HG03066 (cell line): ENCODE measurements around the gene DDX46.
"Not testable (repeated sequence)": the region's sequence is repeated elsewhere in the genome, so short reads cannot be mapped to it uniquely, and the experiment has no call there.

Experiments
- ATAC-seq: cut with Tn5 transposase; IDR thresholded peaks from one replicate; pipeline ENCODE4 v1.9.1; 2021; ENCODE audit warnings: low read depth; ENCODE audit not compliant: unreplicated experiment

Gene DDX46

DNA sequence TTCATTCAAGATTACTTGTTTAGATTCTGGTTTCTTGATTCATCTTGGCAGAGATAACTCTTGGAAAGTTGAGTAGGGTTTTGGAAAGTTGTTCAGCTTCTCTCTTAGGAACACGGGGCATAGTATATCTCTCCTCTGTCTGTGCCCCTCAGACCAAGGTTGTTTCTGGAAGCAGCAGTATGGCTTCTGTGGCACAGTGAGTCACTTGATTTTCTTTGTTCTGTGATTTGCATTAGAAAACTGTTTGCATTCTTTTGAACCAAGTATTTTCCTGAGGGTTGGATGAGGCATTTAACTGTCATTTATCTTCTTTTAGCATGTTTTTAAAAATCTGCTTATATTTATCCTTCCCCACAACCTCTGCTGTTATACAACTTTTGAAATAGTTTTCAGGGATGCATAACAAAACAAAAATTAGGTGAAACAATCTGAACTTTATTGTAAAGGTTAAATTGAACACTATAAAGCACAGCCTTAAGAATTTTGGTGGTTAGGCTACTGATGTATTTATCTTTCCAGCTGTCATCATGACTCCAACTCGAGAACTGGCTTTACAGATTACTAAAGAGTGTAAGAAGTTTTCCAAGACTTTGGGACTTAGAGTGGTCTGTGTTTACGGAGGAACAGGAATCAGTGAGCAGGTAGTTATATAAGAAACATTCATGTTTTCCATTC is 26.5 kb downstream of the DDX46 start:
- ATAC-seq = no peak

DNA sequence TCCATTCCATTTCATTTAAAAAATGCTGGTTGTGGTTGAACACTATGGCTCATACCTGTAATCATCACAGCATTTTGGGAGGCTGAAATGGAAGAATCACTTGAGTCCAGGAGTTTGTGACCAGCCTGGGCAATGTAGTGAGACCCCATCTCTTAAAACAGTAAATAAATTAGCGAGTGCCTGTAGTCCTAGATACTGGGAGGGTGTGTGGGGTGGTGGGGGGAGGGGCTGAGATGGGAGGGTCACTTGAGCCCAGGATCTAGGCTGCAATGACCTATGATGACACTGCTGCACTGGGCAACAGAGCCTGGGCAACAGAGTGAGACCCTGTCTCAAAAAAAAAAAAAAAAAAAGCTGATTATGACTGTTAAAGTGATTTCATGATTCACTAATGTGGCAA is 29.1 kb downstream of the DDX46 start:
- no peak for ATAC-seq

DNA sequence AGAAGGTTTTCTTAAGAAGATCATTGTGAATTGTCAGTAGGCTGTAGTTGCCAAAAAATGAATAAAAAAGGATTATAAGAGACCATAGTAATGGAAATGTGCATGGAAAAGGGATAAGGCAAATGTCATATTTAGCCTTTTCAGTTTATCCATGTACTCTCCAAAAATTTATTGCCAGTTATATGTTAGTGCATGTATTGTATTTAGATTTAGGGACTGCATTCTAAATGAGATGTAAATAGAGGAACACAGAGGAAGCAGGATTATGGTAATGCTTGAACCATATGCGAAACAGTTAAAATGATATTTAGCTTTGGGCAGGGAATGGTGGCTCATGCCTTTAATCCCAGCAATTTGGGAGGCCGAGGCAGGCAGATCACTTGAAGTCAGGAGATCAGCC is 33.0 kb downstream of the DDX46 start:
- ATAC-seq = no peak

DNA sequence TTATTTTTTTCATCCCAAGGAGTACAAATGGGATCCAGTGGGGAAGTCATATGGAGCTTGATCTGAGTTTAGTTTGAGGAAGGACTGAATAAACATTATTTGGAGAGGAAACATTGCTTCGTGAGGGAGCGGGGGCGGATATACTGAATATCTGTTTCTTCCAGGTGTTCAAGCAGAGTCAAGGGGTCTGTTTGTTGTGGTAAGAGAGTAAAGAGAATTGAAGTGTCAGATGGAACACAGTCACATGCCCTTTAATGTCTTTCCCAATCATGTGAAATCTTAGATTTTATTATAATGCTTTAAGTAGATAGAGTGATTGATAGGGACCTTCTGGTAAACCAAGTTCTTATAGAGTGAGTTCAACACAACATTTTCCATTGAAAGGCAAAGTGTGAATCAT is 33.7 kb downstream of the DDX46 start:
- ATAC-seq = no peak

DNA sequence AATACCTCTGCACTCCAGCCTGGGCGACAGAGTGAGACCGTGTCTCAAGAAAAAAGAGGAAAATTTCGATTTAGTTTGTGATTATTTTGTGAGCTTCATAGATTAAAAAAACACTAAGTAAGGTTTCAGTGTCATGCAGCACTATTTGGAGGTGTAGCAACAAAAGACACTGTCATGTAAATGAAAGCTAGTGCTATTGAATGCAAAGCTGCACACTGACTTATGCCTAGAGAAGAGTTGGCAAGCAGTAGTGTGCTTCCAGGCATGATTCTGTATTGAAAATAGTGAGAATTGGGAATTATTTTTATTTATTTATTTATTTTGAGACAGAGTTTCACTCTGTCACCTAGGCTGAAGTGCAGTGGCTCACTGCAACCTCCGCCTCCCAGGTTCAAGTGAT is 34.5 kb downstream of the DDX46 start:
- ATAC-seq = no peak

DNA sequence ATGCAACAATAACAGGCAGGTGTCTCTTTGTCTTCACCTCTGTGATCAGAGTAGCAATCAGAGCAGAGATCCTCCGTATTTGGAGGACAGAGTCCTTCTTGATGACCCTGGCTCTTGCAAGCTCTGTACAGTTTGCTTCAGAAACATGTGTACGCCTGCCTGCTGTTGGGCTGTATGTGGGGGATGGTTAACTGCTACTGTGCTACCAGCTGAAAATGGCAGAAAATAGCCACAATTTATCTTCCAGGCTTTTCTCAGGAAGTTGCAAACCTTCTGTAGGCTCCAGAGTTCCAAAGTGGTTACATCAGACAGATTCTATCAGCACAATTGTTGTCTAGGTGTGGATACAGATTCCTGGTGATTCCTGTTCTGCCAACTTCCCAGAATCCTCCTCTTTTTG is 35.5 kb downstream of the DDX46 start:
- ATAC-seq = no peak

DNA sequence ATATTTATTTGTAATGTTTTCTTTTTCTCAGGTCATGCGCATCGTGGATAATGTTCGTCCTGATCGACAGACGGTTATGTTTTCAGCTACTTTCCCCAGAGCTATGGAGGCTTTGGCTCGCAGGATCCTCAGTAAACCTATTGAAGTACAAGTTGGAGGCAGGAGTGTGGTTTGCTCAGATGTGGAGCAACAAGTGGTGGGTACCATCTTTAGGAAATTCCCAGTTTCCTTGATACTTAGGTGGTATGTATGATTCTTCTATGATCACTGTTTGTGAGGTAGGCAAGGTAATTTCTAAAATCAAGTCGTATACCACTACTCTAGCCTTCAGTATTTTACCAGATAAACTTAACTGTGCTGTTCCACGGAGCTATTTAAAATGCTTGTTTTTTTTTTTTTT is 36.2 kb downstream of the DDX46 start:
- no peak for ATAC-seq

DNA sequence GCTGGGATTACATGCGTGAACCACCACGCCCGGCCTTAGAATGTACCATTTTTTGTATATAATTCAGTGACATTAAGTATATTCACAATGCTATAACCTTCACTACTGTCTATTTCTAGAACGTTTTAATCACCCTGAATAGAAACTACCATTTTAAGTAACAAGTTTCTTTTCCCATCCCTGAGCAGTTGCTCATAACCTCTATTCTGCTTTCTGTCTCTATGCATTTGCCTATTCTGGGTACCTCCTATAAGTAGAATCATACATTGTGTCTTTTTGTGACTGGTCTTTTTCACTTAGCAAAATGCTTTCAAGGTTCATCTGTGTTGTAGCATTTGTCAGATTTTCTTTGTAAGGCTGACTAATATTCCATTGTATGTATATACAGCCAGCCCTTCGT is 39.9 kb downstream of the DDX46 start:
- ATAC-seq = no peak

DNA sequence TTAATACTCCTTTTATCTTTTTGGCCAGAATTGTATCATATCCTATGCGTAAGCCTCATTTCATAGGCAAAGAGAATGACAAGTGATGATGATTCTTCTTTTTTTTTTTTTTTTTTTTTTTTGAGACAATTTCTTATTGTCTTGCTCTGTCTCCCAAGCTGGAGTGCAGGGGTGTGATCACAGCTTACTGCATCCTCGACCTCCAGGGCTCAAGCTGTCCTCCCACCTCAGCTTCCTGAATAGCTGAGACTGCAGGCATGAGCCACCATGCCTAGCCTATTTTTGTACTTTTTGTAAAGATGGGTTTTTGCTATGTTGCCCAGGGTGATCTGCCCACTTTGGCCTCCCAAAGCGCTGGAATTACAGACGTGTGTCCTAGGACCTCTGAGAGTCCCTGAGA is 45.2 kb downstream of the DDX46 start:
- no peak for ATAC-seq

DNA sequence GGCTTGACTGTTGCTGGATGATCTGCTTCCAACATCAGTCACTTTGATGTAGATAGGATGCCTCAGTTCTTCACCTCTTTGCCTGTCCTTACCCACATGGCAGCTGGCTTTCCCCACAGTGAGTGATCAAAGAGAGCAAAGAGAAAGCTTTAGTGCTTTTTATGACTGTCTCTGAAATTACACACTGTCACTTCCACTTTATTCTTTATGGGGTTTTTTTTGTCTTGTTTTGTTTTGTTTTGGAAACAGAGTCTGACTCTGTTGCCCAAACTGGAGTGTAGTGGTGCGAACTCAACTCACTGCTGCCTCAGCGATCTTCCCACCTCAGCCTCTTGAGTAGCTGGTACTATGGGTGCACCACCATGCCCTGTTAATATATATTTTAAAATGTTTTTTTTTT is 54.8 kb downstream of the DDX46 start:
- no peak for ATAC-seq

DNA sequence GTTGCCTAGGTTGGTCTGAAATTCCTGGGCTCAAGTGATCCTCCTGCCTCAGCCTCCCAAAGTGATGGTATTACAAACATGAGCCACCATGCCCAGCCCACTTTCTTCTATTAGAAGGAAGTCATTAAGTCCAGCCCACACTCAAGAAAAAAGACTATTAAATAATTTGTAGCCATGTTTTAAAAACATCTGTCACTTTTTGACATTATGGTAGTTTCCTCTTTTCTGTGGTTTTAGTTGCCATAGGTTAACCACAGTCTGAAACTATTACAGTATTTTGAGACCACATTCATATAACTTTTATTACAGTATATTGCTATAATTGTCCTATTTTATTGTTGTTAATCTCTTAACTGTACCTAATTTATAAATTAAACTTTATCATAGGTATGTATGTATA is 55.2 kb downstream of the DDX46 start:
- no peak for ATAC-seq

DNA sequence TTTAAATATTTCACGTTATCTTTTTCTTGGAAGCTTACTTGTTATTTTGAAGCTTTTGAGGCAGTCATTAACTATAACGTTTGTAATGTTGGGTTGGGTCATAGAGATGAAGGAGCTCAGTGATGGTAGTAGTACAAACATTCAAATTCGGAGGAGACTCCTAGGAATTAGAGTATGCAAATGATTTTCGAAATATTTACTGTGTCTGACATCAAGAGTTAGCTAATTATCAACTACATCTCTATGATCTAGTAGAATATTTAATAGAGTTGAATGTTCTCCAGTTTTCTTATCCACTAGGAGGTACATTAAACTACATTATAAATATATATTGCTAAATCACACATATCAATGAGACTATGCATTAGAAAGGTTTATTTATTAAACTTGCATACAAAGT is 58.4 kb downstream of the DDX46 start:
- no peak for ATAC-seq

DNA sequence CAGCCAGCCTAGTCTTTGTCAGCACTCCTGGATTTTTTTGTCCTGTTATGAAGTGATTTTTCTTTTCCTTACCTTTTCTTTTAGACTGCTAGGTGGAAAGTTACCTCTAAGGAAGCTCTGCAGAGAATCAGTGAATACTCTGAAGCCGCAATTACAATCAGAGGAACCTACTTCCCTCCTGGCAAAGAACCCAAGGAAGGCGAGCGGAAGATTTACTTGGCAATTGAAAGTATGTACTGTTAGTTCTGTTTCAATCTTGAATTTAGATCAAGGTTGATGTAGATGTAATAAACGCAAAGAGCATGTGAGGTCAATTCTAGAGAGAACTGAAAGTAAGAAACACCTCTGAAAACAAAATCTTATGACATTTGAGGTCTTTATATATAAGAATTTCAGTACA is 60.2 kb downstream of the DDX46 start:
- no peak for ATAC-seq

DNA sequence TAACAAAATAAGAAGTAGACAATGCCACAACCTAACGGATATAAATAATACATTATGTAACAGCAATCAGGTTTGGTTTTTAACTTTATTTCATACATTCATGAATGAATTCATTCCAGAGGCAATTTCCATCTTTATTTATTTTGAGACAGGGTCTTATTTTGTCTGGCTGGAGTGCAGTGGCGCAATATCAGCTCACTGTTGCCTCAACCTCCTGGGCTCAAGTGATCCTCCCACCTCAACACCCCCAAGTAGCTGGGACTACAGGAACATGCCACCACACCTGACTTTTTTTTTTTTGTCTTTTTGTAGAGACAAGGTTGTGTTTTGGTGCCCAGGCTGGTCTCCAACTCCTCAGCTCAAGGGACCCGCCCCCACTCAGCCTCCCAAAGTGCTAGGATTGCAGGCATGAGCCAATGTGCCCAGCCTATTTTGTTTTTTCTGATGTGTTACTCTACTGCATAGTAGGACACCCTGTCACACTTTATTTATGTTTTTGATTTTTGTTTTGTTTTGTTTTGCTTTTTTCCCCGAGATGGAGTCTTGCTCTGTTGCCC is 60.9 kb downstream of the DDX46 start:
- no peak for ATAC-seq

DNA sequence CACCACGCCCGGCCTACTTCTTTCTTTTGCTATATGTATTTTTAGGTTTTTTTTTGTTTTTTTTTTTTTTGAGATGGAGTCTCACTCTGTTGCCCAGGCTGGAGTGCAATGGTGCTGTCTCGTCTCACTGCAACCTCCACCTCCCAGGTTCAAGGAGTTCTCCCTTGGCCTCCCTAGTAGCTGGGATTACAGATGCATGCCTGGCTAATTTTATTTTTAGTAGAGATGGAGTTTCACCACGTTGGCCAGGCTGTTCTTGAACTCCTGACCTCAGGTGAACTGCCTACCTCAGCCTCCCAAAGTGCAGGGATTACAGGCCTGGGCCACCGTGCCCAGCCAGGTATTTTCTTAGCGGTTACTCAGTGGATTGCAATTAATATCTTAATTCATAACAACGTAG is 63.3 kb downstream of the DDX46 start:
- ATAC-seq = no peak

DNA sequence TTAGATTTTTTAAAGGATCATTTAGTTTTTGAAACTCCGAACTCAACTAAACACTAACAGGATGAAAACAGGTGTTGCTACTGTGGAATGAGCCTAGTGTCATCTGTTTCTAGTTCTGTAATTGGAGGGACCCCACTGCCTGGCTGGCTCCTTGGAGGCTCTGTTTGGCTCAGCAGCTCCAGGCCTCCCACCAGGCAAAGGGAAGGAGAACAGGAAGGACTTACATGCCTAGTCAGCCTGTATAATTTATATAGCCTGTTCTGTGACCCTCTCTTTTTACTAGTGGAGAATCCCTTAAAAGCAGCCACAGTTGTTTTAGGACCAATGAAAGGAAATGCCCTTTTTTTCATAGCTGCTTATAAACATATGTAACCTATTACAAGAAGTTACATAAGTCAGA is 66.1 kb downstream of the DDX46 start:
- ATAC-seq = no peak

DNA sequence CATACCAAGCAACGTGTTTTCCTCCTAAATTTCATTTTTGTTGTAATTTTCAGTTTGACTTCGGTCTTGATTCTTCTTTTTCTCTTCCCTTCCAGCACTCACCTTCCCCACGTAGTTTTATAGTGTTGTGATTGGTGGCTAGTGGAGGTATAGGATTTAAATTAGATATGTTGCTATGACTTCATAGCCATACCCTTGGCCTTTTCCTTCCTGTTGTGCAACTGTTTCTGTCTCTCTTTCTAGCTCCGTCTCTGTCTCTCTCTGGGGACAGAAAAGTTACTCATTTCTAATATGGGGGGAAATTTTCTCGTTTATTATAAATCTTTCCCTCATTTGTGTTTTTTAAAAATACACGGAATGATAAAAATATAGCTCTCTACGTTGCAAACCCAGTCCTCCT is 66.6 kb downstream of the DDX46 start:
- ATAC-seq = no peak

DNA sequence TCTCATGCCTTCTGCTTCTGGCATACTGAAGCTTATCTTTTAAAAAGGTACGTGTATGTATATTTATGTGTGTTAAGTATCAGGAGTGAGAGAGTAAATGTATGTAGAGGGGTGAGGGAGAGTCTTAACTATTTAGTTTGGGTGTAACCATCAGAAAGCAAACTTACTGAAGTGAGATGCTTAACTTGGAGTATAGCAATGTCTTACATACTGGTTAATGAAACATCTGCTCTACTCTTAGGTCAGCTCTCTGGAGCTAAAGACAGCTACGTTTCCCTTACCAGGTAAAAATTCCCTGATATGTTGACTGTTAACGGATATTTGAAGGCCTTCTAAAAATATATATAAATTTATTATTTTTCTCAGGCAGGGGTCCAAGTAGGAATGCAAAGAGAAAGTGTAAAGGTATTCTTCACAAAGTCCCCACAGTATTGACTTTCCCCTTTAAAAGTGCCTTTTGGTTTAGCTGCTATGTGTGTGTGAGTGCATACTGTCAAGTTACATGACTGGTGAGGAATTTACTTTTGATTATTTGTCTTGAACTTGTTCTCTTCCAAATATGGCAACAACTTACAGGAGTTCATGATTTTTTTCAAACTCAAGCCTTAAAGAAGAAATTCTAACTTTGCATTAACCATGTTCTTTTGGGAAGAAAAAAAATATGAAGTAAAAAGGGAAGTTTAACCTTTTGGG is 74.9 kb downstream of the DDX46 start:
- no peak for ATAC-seq

DNA sequence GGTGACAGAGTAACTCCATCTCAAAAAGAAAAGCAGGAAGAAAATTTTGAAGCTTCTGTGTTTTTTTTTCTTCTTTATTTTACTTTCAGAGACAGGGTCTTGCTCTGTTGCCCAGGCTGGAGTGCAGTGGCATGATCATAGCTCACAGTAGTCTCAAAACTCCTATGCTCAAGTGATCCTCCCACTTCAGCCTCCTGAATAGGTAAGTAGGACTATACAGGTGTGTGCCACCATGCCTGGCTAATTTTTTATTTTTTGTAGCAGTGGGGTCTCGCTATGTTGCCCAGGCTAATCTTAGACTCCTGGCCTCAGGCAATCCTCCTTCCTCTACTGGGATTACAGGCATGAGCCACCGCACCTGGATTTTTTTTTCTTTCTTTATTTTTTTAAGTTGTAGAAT is 77.0 kb downstream of the DDX46 start:
- ATAC-seq = no peak

DNA sequence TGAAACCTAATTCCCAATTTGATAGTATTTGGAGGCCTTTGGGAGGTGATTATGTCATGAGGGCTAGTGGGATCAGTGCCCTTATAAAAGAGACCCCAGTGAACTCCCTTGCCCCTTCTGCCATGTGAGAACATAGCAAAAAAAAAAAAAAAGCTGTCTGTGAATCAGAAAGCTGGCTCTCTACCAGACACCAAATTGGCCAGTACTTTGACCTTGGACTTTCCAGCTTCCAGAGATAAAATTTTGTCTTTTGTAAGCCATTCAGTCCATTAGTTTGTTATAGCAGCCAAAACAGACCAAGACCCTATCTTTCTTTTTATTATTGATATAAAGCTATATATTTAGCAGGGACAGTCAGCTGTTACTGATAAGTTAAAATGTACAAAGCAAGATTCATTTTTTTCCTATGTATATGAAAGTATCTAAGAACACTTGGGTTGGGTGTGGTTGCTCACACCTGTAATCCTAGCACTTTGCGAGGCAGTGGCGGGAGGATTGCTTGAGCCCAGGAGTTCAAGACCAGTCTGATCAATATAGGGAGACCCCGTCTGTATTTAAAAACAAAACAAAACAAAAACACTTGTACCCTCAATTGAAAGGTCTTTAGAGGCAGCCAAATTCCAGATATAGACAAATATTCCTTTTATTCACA is 79.1 kb downstream of the DDX46 start:
- ATAC-seq = no peak

DNA sequence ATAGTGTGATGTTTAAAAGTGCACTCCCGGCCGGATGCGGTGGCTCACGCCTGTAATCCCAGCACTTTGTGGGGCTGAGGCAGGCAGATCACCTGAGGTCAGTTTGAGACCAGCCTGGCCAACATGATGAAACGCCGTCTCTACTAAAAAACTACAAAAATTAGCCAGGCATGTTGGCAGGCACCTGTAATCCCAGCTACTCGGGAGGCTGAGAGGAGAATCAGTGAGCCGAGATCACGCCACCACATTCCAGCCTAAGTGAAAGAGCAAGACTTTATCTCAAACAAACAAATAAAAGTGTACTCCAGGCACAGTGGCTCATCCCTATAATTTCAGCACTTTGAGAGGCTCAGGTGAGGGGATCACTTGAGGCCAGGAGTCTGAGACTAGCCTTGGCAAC is 79.8 kb downstream of the DDX46 start:
- not testable (repeated sequence) for ATAC-seq

DNA sequence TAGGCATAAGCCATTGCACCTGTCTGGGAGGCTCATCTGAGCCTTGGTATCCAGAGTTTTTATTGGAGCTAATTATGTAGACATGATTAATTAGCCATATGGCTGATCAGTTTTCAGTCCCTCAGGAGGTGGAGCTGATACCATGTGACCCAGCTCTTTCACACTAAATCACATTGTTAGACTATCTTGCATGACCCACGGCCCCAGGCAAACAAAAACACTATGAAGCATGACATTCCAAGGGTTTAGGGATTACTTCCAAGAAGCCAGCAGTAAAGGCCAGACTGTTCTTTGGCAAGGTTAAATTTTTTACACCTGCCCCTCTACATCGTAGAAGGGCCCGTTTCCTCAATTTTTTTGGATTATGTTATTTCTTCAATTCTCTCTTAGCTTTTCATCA is 82.2 kb downstream of the DDX46 start:
- ATAC-seq = no peak
